PC-9 (cell line): ENCODE data around the gene TMEM91.

ENCODE experiments used
- CTCF ChIP-seq: fragments of 200-600 bp; sonication (generic); conservative IDR thresholded peaks from 2 replicates; pipeline ENCODE4 v1.6.1; 2017; ENCODE audit warnings: mixed run types, antibody characterized with exemption, mild to moderate bottlenecking, moderate library complexity
- EZH2 ChIP-seq: fragments of 200-600 bp; sonication (generic); IDR thresholded peaks from 2 replicates; pipeline ENCODE4 v1.8.0; 2017; ENCODE audit warnings: antibody characterized with exemption, low read depth

DNA sequence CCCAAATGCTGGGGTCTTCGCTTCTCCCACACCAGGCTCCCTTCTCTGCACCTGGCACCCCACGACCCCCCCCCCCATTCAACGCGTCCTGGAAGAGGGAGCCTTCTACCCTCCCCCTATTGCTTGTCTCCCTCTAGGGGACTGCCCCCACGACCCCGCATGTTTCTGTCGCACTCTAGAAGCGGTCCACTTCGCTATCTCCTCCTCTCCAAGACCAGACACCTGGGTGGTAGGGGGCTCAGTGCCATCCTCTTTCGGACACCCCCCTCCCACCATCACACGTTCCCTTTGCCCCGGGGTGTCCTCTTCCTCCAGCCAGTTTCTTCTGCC lies 24.1 kb upstream of the TMEM91 start:
- TF ChIP-seq CTCF, result no peak
- no peak for TF ChIP-seq EZH2
